MCF 10A (cell line): Measurements from ENCODE around the gene NINJ2. TPM values are rescaled to one million over a fixed set of nuclear protein-coding genes. Genes with fewer than 3 reads are reported as not detected.

Experiments
- BruUV-seq: library from RNA; stranded (reverse); fragments of 400-500 nt; replicated peaks from 2 replicates; lab custom pipeline; 2021; lab: Mats Ljungman, UMichigan
- CTCF ChIA-PET: fragments of 300-600 bp; sonication (Branson Sonifier 250); formaldehyde crosslinking; extraction: SDS; loops from one replicate; lab custom pipeline; 2021; ENCODE audit warnings: antibody characterized with exemption, inconsistent platforms; lab: Yijun Ruan, JAX
- POLR2A ChIA-PET: fragments of 300-600, 350-650 bp; sonication (Branson Sonifier 250); formaldehyde crosslinking; extraction: SDS; loops from one replicate; lab custom pipeline; 2020; ENCODE audit warnings: antibody characterized with exemption, inconsistent platforms; lab: Yijun Ruan, JAX
- DNase-seq: peaks from one replicate; pipeline ENCODE4 v3.0.0-alpha.2; 2018; ENCODE audit not compliant: unreplicated experiment
- H3K27ac Mint-ChIP-seq: one replicate; pipeline ENCODE4 v1.8.0; 2022; ENCODE audit warnings: mild to moderate bottlenecking, low read depth, mixed read lengths; ENCODE audit not compliant: unreplicated experiment
- H3K27me3 Mint-ChIP-seq: one replicate; pipeline ENCODE4 v1.8.0; 2022; ENCODE audit warnings: mixed read lengths; ENCODE audit not compliant: insufficient read depth, unreplicated experiment
- H3K36me3 Mint-ChIP-seq: one replicate; pipeline ENCODE4 v1.8.0; 2022; ENCODE audit warnings: mild to moderate bottlenecking, moderate library complexity, mixed read lengths; ENCODE audit not compliant: insufficient read depth, unreplicated experiment
- H3K4me1 Mint-ChIP-seq: one replicate; pipeline ENCODE4 v1.8.0; 2022; ENCODE audit warnings: mixed read lengths; ENCODE audit not compliant: insufficient read depth, unreplicated experiment
- H3K4me3 Mint-ChIP-seq: one replicate; pipeline ENCODE4 v1.8.0; 2022; ENCODE audit warnings: mild to moderate bottlenecking, moderate library complexity, mixed read lengths; ENCODE audit not compliant: unreplicated experiment
- H3K9me3 Mint-ChIP-seq: one replicate; pipeline ENCODE4 v1.8.0; 2022; ENCODE audit warnings: mixed read lengths; ENCODE audit not compliant: unreplicated experiment
- CTCF ChIP-seq: fragments of 200-600 bp; IDR thresholded peaks from one replicate; pipeline ENCODE4 v1.8.0; 2022; ENCODE audit warnings: antibody characterized with exemption, mild to moderate bottlenecking; ENCODE audit not compliant: unreplicated experiment
- intact Hi-C: fragments of 100-400 bp; cut with micrococcal nuclease; formaldehyde crosslinking; loops from 2 replicates; pipeline ENCODE4 v1.14.1; 2022
- total RNA-seq: library from RNA; stranded (reverse); gene quantifications from 2 replicates; pipeline ENCODE4 v1.2.3, GENCODE V29; 2022

Gene NINJ2
- total RNA-seq, 1 experiment from 2014 or later = not detected

DNA sequence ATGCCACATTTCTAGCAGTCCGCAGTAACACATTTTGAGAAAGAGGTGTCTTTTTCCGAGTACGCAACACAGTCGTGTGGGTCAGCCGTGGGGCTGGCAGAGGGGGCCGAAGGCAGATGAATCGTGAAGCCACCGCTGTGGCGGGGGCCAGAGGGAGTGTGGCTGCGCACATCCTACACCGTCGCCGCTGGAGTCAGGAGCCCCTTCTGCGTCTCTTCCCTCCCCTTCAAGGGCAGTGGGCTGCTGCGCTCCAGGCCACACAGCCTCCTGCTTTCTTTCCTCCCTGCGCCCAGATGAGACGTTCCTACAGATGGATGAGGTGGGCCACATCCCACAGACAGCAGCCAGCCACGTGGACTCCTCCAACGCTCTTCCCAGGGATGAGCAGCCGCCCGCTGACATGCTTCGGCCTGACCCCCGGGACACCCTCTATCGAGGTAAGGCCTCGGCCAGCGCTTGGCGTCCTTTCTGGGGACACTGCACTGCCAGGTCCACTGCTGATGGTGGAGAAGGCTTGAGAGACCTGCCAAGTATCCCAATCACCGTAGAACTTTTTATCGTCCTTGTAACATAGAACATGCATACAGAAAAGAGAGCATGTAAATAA lies 113.7 kb downstream of the NINJ2 start:
- ChIA-PET POLR2A (no interaction called here), CTCF (interaction anchor here (3.4 to 3.5 kb wide), 2 partner anchors 100 to 107 kb away, joined by 28 to 131 read pairs; no protein-coding TSS in a partner anchor)
- Mint-ChIP-seq H3K4me3 (no peak overlapping the region), H3K9me3 (no peaks in the 10 kb centered on the region), H3K36me3 (no peaks in the 10 kb centered on the region), H3K4me1 (no peaks in the 10 kb centered on the region), H3K27me3 (peaks cover 33% of the 10 kb centered on the region), H3K27ac (no peak overlapping the region)
- intact Hi-C loops = loop anchor here (5.0 kb wide), 1 partner anchor 92 kb away; the partner anchor contains the start of gene B4GALNT3
- no peak for DNase-seq
- no TSS peak for BruUV-seq
- no peak for TF ChIP-seq CTCF

DNA sequence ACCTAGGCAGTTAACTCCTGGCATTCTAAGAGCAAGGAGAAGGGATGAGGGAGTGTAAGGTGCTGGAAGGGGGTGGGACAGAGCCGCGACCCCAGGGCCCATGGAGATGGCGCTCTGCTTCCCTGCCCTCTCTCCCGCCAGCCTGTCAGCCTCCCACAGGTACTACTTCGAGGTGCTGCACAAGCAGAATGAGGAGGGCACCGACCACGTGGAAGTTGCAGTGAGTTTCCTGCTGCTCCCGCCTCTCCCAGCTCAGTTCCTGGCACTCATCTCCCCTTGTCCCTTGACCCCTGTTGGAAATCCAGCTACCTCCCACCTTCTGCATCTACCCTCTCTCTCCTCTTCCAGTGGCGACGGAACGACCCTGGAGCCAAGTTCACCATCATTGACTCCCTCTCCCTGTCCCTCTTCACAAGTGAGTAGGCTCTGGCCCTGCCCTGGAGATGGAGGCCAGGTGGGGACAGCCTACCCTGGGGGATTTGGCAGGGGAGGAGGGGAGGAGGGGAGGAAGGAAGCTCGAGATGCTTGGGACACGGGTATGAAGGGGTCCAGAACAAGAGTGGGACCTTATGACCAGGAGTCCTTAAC lies 115.3 kb downstream of the NINJ2 start:
- peaks cover 42% of the 10 kb centered on the region for H3K27me3 Mint-ChIP-seq
- POLR2A ChIA-PET = interaction anchor here (0.8 to 1.8 kb wide), 2 partner anchors 102 to 105 kb away, joined by 3 to 7 read pairs; no protein-coding TSS in a partner anchor
- no peak overlapping the region for H3K27ac Mint-ChIP-seq
- H3K4me3 Mint-ChIP-seq = no peak overlapping the region
- CTCF ChIA-PET = interaction anchor here (0.6 to 3.5 kb wide), 30 partner anchors 8 to 401 kb away, joined by 3 to 131 read pairs (median 4); partner anchors contain the start of genes B4GALNT3 and KDM5A
- intact Hi-C loops = loop anchor here (1.0 to 5.0 kb wide), 2 partner anchors 91 to 106 kb away; partner anchors contain the start of gene B4GALNT3
- no peak for DNase-seq
- TF ChIP-seq CTCF = no peak
- H3K4me1 Mint-ChIP-seq = no peaks in the 10 kb centered on the region
- no peaks in the 10 kb centered on the region for H3K9me3 Mint-ChIP-seq
- no peaks in the 10 kb centered on the region for H3K36me3 Mint-ChIP-seq
- no TSS peak for BruUV-seq

GRCh38 chr12:546920-547845 lies 116.1 kb downstream of the NINJ2 start:
- H3K27me3 Mint-ChIP-seq = peaks cover 42% of the 10 kb centered on the region
- no TSS peak for BruUV-seq
- POLR2A ChIA-PET = interaction anchor here (0.8 to 1.8 kb wide), 3 partner anchors 44 to 104 kb away, joined by 3 to 7 read pairs (median 4); no protein-coding TSS in a partner anchor
- H3K4me3 Mint-ChIP-seq = no peak overlapping the region
- H3K9me3 Mint-ChIP-seq = no peaks in the 10 kb centered on the region
- H3K4me1 Mint-ChIP-seq = no peaks in the 10 kb centered on the region
- no peak overlapping the region for H3K27ac Mint-ChIP-seq
- intact Hi-C loops = loop anchor here (1.0 to 5.0 kb wide), 2 partner anchors 90 to 105 kb away; partner anchors contain the start of gene B4GALNT3
- DNase-seq = peak; percentile 69
- H3K36me3 Mint-ChIP-seq = no peaks in the 10 kb centered on the region
- TF ChIP-seq CTCF = peak; percentile 96
- CTCF ChIA-PET = interaction anchor here (0.6 to 3.5 kb wide), 44 partner anchors 9 to 549 kb away, joined by 3 to 131 read pairs (median 4); partner anchors contain the start of genes B4GALNT3 and KDM5A
